AG04450 (cell line): ENCODE data around the gene DHX36. TPM values are rescaled to one million over a fixed set of nuclear protein-coding genes. Genes with fewer than 3 reads are reported as not detected.

Experiments
- CTCF ChIA-PET: fragments of 300-600, 350-600 bp; formaldehyde crosslinking; extraction: SDS; loops from one replicate; lab custom pipeline; 2022; ENCODE audit warnings: antibody characterized with exemption, inconsistent platforms; lab: Charles Lee
- POLR2A ChIA-PET: fragments of 350-600 bp; formaldehyde crosslinking; extraction: SDS; loops from one replicate; lab custom pipeline; 2021; ENCODE audit warnings: antibody characterized with exemption, inconsistent platforms; lab: Yijun Ruan, JAX
- DNase-seq: peaks from one replicate; pipeline ENCODE4 v3.0.0-alpha.2; 2011; ENCODE audit warnings: low read depth, low spot score
- H3K27ac ChIP-seq: one replicate; pipeline ENCODE4 v1.5.1; 2012; ENCODE audit warnings: low read depth, low read length, control low read depth
- H3K27me3 ChIP-seq: one replicate; pipeline ENCODE4 v1.6.0; 2012; ENCODE audit warnings: low read length; ENCODE audit not compliant: control insufficient read depth, insufficient read depth
- H3K4me3 ChIP-seq: 2 replicates; pipeline ENCODE4 v1.5.1; 2011; ENCODE audit warnings: mild to moderate bottlenecking, low read depth, low read length, control low read depth
- H3K9me3 ChIP-seq: 2 replicates; pipeline ENCODE4 v1.5.1; 2012; ENCODE audit warnings: low read length; ENCODE audit not compliant: control insufficient read depth, insufficient read depth
- polyA plus RNA-seq: library from polyadenylated mRNA; depleted of rRNA; stranded (reverse); fragments of >200 nt; gene quantifications from 2 replicates; pipeline ENCODE4 v1.2.3, GENCODE V29; 2011
- TF ChIP-seq, protein P1 (sequence below): IDR thresholded peaks from 2 replicates; pipeline ENCODE4 v1.5.1; 2011; ENCODE audit warnings: low read depth, low read length, control low read depth, inconsistent platforms

The DHX36 gene
- polyA plus RNA-seq, 1 experiment = 49.3 TPM

DNA sequence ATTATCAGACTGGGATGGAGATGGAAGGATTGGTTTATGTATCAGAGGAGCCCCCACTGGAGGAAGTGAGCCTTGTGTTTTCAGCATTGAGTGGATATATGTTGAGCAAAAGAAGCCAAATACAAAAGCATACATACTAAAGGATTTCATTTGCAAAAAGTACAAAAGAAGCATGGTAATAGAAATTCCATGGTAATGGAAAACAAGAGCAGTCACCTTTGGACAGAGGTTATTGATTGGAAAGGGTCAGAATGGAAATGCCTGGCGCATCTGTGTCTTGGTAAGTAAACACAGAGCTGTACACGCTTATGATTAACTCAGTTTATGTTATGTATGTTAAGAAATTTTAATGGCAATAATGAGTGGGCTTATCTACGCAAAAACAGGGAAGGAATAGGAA lies 72.7 kb downstream of the DHX36 start:
- Histone ChIP-seq H3K27ac (no peak overlapping the region), H3K27me3 (no peaks in the 10 kb centered on the region), H3K9me3 (no peaks in the 10 kb centered on the region), H3K4me3 (no peak overlapping the region)
- DNase-seq = no peak
- CTCF ChIA-PET = interaction anchor here (1.2 to 4.1 kb wide), 9 partner anchors 21 to 212 kb away, joined by 4 to 57 read pairs (median 19); partner anchors contain the start of gene ARHGEF26
- TF ChIP-seq, protein P1, sequence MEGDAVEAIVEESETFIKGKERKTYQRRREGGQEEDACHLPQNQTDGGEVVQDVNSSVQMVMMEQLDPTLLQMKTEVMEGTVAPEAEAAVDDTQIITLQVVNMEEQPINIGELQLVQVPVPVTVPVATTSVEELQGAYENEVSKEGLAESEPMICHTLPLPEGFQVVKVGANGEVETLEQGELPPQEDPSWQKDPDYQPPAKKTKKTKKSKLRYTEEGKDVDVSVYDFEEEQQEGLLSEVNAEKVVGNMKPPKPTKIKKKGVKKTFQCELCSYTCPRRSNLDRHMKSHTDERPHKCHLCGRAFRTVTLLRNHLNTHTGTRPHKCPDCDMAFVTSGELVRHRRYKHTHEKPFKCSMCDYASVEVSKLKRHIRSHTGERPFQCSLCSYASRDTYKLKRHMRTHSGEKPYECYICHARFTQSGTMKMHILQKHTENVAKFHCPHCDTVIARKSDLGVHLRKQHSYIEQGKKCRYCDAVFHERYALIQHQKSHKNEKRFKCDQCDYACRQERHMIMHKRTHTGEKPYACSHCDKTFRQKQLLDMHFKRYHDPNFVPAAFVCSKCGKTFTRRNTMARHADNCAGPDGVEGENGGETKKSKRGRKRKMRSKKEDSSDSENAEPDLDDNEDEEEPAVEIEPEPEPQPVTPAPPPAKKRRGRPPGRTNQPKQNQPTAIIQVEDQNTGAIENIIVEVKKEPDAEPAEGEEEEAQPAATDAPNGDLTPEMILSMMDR = no peak
- POLR2A ChIA-PET = no interaction called here

- H3K9me3 ChIP-seq = no peaks in the 10 kb centered on the region
- H3K27ac ChIP-seq = no peak overlapping the region
- TF ChIP-seq, protein P1 = no peak
- no peak for DNase-seq
- ChIA-PET CTCF (no interaction called here), POLR2A (no interaction called here)
- H3K4me3 ChIP-seq = no peak overlapping the region
- no peaks in the 10 kb centered on the region for H3K27me3 ChIP-seq
Measured at GRCh38 chr3:154250291-154250690, 74.0 kb downstream of the DHX36 start.

GRCh38 chr3:154247806-154248415 lies 76.4 kb downstream of the DHX36 start:
- H3K4me3 ChIP-seq = no peak overlapping the region
- H3K27ac ChIP-seq = no peak overlapping the region
- ChIA-PET CTCF (interaction anchor here (0.8 kb wide), 1 partner anchor 9 kb away, joined by 3 read pairs; no protein-coding TSS in a partner anchor), POLR2A (no interaction called here)
- no peaks in the 10 kb centered on the region for H3K9me3 ChIP-seq
- DNase-seq = no peak
- TF ChIP-seq, protein P1 = no peak
- H3K27me3 ChIP-seq = no peaks in the 10 kb centered on the region

- ChIA-PET CTCF (interaction anchor here (1.9 kb wide), 1 partner anchor 9 kb away, joined by 10 read pairs; no protein-coding TSS in a partner anchor), POLR2A (no interaction called here)
- DNase-seq = no peak
- no peaks in the 10 kb centered on the region for H3K9me3 ChIP-seq
- no peaks in the 10 kb centered on the region for H3K27me3 ChIP-seq
- TF ChIP-seq, protein P1 = no peak
- no peak overlapping the region for H3K4me3 ChIP-seq
- H3K27ac ChIP-seq = no peak overlapping the region
Measured at GRCh38 chr3:154244644-154245043, 79.6 kb downstream of the DHX36 start.

DNA sequence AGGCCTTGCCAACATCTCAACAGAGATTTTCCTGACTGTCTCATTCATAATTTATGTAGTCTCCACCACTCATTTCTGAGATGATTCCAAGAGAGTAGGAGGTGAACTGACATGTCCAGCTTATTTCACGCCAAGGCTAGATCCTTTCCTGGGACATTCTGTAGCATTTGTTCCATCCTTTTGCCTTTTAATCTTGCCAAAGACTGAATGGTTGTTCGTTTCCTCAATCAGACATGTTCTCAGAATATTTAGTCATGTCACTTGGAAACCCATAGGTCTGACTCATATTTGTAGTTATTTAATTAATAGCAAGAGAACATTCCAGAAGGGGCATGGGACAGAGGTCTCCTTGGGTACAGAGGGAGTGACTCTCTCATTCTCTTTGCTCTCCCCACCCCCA lies 80.9 kb downstream of the DHX36 start:
- Histone ChIP-seq H3K27ac (no peak overlapping the region), H3K27me3 (no peaks in the 10 kb centered on the region), H3K9me3 (no peaks in the 10 kb centered on the region), H3K4me3 (no peak overlapping the region)
- TF ChIP-seq, protein P1 = no peak
- CTCF ChIA-PET = interaction anchor here (0.8 to 1.5 kb wide), 3 partner anchors 9 to 13 kb away, joined by 3 to 5 read pairs (median 4); no protein-coding TSS in a partner anchor
- POLR2A ChIA-PET = no interaction called here
- no peak for DNase-seq
